Caco-2 (cell line): Measurements from ENCODE around the gene RCVRN. TPM values are rescaled to one million over a fixed set of nuclear protein-coding genes. Genes with fewer than 3 reads are reported as not detected.

ENCODE experiments used
- Bru-seq: library from RNA; stranded (reverse); fragments of 400-500 nt; gene quantifications from one replicate; lab custom pipeline; 2021; lab: Mats Ljungman, UMichigan
- BruChase-seq, 2 experiments: library from RNA; stranded (reverse); fragments of 400-500 nt; gene quantifications; one replicate each; lab custom pipeline; 2021; lab: Mats Ljungman, UMichigan
- BruUV-seq: library from RNA; stranded (reverse); fragments of 400-500 nt; replicated peaks from 2 replicates; lab custom pipeline; 2021; lab: Mats Ljungman, UMichigan
- CTCF ChIA-PET: fragments of 300-600 bp; sonication (Branson Sonifier 250); formaldehyde crosslinking; loops from one replicate; lab custom pipeline; 2022; ENCODE audit warnings: antibody characterized with exemption; lab: Charles Lee
- POLR2A ChIA-PET: fragments of 300-600 bp; sonication (Branson Sonifier 250); formaldehyde crosslinking; loops from one replicate; lab custom pipeline; 2022; ENCODE audit warnings: antibody characterized with exemption; lab: Charles Lee
- DNase-seq, 2 experiments: peaks; one replicate each; pipeline versions ENCODE4 v3.0.0 to v3.0.0-alpha.2; 2020 to 2022
- H3K27me3 ChIP-seq: replicated peaks from 2 replicates; pipeline ENCODE4 v1.6.0; 2011; ENCODE audit warnings: low read length; ENCODE audit not compliant: control insufficient read depth, insufficient read depth
- H3K36me3 ChIP-seq: 2 replicates; pipeline ENCODE4 v1.5.1; 2011; ENCODE audit warnings: low read length; ENCODE audit not compliant: control insufficient read depth, insufficient read depth
- H3K4me1 ChIP-seq: fragments of 250-450 bp; sonication (Bioruptor Pico); 2 replicates; pipeline ENCODE4 v1.5.1; 2020; ENCODE audit warnings: mild to moderate bottlenecking
- H3K4me3 ChIP-seq: 2 replicates; pipeline ENCODE4 v1.5.1; 2011; ENCODE audit warnings: low read depth, mild to moderate bottlenecking, control low read depth, low read length
- H3K9me3 ChIP-seq: fragments of 250-450 bp; sonication (Bioruptor Pico); 2 replicates; pipeline ENCODE4 v1.5.1; 2020; ENCODE audit warnings: mild to moderate bottlenecking, moderate library complexity
- H3K27ac Mint-ChIP-seq: one replicate; pipeline ENCODE4 v1.8.0; 2022; ENCODE audit warnings: mixed read lengths; ENCODE audit not compliant: unreplicated experiment
- H3K27me3 Mint-ChIP-seq: one replicate; pipeline ENCODE4 v1.8.0; 2022; ENCODE audit warnings: mixed read lengths; ENCODE audit not compliant: insufficient read depth, unreplicated experiment
- H3K36me3 Mint-ChIP-seq: one replicate; pipeline ENCODE4 v1.8.0; 2022; ENCODE audit warnings: mild to moderate bottlenecking, mixed read lengths; ENCODE audit not compliant: insufficient read depth, unreplicated experiment
- H3K4me1 Mint-ChIP-seq: one replicate; pipeline ENCODE4 v1.8.0; 2022; ENCODE audit warnings: low read depth, mixed read lengths; ENCODE audit not compliant: unreplicated experiment
- H3K4me3 Mint-ChIP-seq: one replicate; pipeline ENCODE4 v1.8.0; 2022; ENCODE audit warnings: mild to moderate bottlenecking, moderate library complexity, mixed read lengths; ENCODE audit not compliant: unreplicated experiment
- H3K9me3 Mint-ChIP-seq: one replicate; pipeline ENCODE4 v1.8.0; 2022; ENCODE audit warnings: mixed read lengths; ENCODE audit not compliant: unreplicated experiment
- intact Hi-C: fragments of 100-400 bp; cut with micrococcal nuclease; formaldehyde crosslinking; loops from one replicate; pipeline ENCODE4 v1.10.0; 2022; ENCODE audit not compliant: unreplicated experiment
- long read RNA-seq: library from polyadenylated mRNA; stranded (forward); transcript quantifications from one replicate; pipeline ENCODE4 v2.0.0, GENCODE V29; 2022
- total RNA-seq: library from RNA; stranded (reverse); gene quantifications from 2 replicates; pipeline ENCODE4 v1.2.3, GENCODE V29; 2022
- TF ChIP-seq, protein P1 (sequence below), 2 experiments: fragments of 200-600 bp in 1 of 2; IDR thresholded peaks; 1 replicate in 1 of 2; 2 replicates in 1 of 2; pipeline versions ENCODE4 v1.5.1 to v1.8.0; 2011 to 2022; ENCODE audit warnings: antibody characterized with exemption in 1 of 2, control low read depth in 1 of 2, inconsistent platforms in 1 of 2, low read depth in 1 of 2, low read length in 1 of 2, mild to moderate bottlenecking in 1 of 2, moderate library complexity in 1 of 2; ENCODE audit not compliant: insufficient read depth in 1 of 2, severe bottlenecking in 1 of 2, unreplicated experiment in 1 of 2

RCVRN gene
- total RNA-seq (not detected in 2 replicates), Bru-seq, nascent RNA (not detected), BruChase-seq, experiment 1, labeled RNA remaining after a 2-hour chase (not detected), BruChase-seq, experiment 2, labeled RNA remaining after a 6-hour chase (not detected)
- long read RNA-seq = 0 reads

DNA sequence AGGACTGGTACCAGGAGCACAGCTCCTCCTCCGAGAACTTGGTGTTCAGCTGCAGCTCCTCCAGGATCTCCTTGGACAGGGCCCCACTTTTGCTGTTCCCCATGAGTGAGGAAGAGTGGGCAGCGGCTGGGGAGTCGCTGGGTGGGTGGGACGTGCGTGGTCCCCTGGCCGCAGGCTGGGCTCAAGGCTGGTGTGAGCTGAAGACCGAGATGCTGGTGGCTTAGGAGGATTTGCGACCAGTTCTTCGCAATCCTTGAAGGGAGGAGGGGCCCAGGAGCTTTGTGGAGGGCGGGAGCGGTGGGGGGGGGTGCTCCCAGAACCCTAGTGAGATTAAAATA lies at the start of gene RCVRN:
RCVRN (minus strand) TSS at position 194 of the 338 bp plus-strand sequence; CDS start at position 103, 91 bp downstream.
- H3K27ac Mint-ChIP-seq = no peak within 1 kb of the TSS
- no peaks in the 10 kb centered on the region for H3K4me1 Mint-ChIP-seq
- intact Hi-C loops = no loop called here
- DNase-seq = no peak
- POLR2A ChIA-PET = no interaction called here
- no peaks in the 10 kb centered on the region for H3K9me3 Mint-ChIP-seq
- H3K27me3 Mint-ChIP-seq = peaks cover 3% of the 10 kb centered on the region
- no peak within 1 kb of the TSS for H3K4me3 Mint-ChIP-seq
- BruUV-seq = no TSS peak
- CTCF ChIA-PET = no interaction called here
- no peaks in the 10 kb centered on the region for H3K36me3 Mint-ChIP-seq
- Histone ChIP-seq H3K4me3 (no peak within 1 kb of the TSS), H3K27me3 (no peaks in the 10 kb centered on the region), H3K4me1 (no peaks in the 10 kb centered on the region), H3K36me3 (no peaks in the 10 kb centered on the region), H3K9me3 (no peaks in the 10 kb centered on the region)
- TF ChIP-seq, protein P1, sequence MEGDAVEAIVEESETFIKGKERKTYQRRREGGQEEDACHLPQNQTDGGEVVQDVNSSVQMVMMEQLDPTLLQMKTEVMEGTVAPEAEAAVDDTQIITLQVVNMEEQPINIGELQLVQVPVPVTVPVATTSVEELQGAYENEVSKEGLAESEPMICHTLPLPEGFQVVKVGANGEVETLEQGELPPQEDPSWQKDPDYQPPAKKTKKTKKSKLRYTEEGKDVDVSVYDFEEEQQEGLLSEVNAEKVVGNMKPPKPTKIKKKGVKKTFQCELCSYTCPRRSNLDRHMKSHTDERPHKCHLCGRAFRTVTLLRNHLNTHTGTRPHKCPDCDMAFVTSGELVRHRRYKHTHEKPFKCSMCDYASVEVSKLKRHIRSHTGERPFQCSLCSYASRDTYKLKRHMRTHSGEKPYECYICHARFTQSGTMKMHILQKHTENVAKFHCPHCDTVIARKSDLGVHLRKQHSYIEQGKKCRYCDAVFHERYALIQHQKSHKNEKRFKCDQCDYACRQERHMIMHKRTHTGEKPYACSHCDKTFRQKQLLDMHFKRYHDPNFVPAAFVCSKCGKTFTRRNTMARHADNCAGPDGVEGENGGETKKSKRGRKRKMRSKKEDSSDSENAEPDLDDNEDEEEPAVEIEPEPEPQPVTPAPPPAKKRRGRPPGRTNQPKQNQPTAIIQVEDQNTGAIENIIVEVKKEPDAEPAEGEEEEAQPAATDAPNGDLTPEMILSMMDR (IDR thresholded peaks at IDR 0.05; ENCODE audit: insufficient read depth in 1 of 2, low read depth in 1 of 2, low read length in 1 of 2, severe bottlenecking in 1 of 2, unreplicated experiment in 1 of 2) = no peak

DNA sequence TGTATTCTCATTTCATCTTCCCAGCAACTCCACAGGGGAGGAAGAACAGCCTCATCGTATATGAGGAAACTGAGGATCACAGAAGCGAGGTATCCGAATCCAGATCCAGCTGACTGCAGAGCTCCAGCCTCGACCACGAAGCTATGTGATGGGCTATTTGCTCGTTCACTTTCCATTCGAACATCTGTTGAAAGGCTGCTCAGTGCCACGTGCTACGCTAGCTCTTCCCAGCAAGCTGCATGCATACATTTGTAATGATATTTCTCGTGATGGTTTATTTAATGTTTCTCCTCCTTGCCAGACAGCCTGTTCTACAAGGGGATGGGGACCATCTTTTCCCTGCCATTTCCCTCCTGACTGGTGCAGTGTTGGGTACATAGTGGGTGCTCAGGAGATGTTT lies 48.4 kb upstream of the RCVRN start:
- no peaks in the 10 kb centered on the region for H3K36me3 ChIP-seq
- Mint-ChIP-seq H3K27ac (no peak overlapping the region), H3K27me3 (no peaks in the 10 kb centered on the region), H3K4me1 (no peaks in the 10 kb centered on the region), H3K4me3 (no peak overlapping the region), H3K36me3 (no peaks in the 10 kb centered on the region), H3K9me3 (no peaks in the 10 kb centered on the region)
- no peaks in the 10 kb centered on the region for H3K9me3 ChIP-seq
- no TSS peak for BruUV-seq
- intact Hi-C loops = no loop called here
- TF ChIP-seq, protein P1 (IDR thresholded peaks at IDR 0.05; ENCODE audit: insufficient read depth in 1 of 2, low read depth in 1 of 2, low read length in 1 of 2, severe bottlenecking in 1 of 2, unreplicated experiment in 1 of 2) = no peak
- no peak overlapping the region for H3K4me3 ChIP-seq
- no peaks in the 10 kb centered on the region for H3K4me1 ChIP-seq
- no peaks in the 10 kb centered on the region for H3K27me3 ChIP-seq
- CTCF ChIA-PET = no interaction called here
- POLR2A ChIA-PET = no interaction called here
- no peak for DNase-seq

DNA sequence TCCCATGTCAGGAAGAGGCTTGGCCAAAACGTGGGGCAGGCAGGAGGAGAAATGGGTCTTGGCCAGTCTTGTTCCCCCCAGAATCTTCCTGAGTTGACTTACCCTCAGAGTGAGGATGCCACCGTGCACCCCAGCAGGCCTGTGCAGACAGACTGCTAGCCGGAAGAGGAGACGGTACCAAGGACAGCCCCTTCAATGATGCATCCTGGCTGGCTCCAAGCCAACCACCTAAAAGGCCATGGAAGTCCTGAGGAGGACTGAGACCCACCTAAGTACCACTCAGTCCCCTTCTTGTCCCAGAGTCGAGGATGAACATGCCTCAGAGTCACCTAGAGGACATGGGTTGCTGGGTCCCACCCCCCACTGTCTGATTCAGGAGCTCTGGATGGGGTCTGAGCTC lies 46.7 kb upstream of the RCVRN start:
- Histone ChIP-seq H3K4me3 (no peak overlapping the region), H3K27me3 (no peaks in the 10 kb centered on the region), H3K9me3 (no peaks in the 10 kb centered on the region), H3K36me3 (no peaks in the 10 kb centered on the region), H3K4me1 (no peaks in the 10 kb centered on the region)
- Mint-ChIP-seq H3K27me3 (peaks cover 2% of the 10 kb centered on the region), H3K36me3 (no peaks in the 10 kb centered on the region), H3K9me3 (no peaks in the 10 kb centered on the region), H3K4me1 (no peaks in the 10 kb centered on the region), H3K27ac (no peak overlapping the region), H3K4me3 (no peak overlapping the region)
- DNase-seq = no peak
- intact Hi-C loops = no loop called here
- ChIA-PET POLR2A (no interaction called here), CTCF (no interaction called here)
- no TSS peak for BruUV-seq
- TF ChIP-seq, protein P1 (IDR thresholded peaks at IDR 0.05; ENCODE audit: insufficient read depth in 1 of 2, low read depth in 1 of 2, low read length in 1 of 2, severe bottlenecking in 1 of 2, unreplicated experiment in 1 of 2) = no peak
